IPS DF 6.9 (cell line): Measurements from ENCODE around the gene PTOV1.
"Not testable (repeated sequence)": the region's sequence is repeated elsewhere in the genome, so short reads cannot be mapped to it uniquely, and the experiment has no call there.

Source experiments
- DNase-seq: peaks from one replicate; pipeline ENCODE4 v3.0.0-alpha.2; 2013; ENCODE audit warnings: low read depth, low spot score
- H3K27ac ChIP-seq: one replicate; pipeline ENCODE4 v1.5.1; 2013; ENCODE audit warnings: low read length, control low read depth
- H3K27me3 ChIP-seq: 2 replicates; pipeline ENCODE4 v1.6.1; 2013; ENCODE audit warnings: mild to moderate bottlenecking, low read length; ENCODE audit not compliant: control insufficient read depth, insufficient read depth
- H3K36me3 ChIP-seq: 2 replicates; pipeline ENCODE4 v1.6.1; 2013; ENCODE audit warnings: low read length; ENCODE audit not compliant: control insufficient read depth, insufficient read depth
- H3K4me1 ChIP-seq: 2 replicates; pipeline ENCODE4 v1.6.1; 2013; ENCODE audit warnings: low read length; ENCODE audit not compliant: control insufficient read depth, insufficient read depth
- H3K4me3 ChIP-seq: 2 replicates; pipeline ENCODE4 v1.5.1; 2013; ENCODE audit warnings: mild to moderate bottlenecking, low read length
- H3K9me3 ChIP-seq: 2 replicates; pipeline ENCODE4 v1.6.1; 2013; ENCODE audit warnings: low read length, inconsistent platforms; ENCODE audit not compliant: control insufficient read depth, insufficient read depth
- WGBS: extraction: QIAGEN DNeasy Blood & Tissue Kit; methylation state at CpG from one replicate; pipeline ENCODE4 v1.1.7; 2013; ENCODE audit warnings: mixed read lengths, missing lambda C conversion rate; ENCODE audit not compliant: insufficient read length, insufficient coverage; 5-methylcytosine and 5-hydroxymethylcytosine counted together

PTOV1 gene

GRCh38 chr19:49818649-49819370 lies 32.1 kb upstream of the PTOV1 start:
- no peaks in the 10 kb centered on the region for H3K9me3 ChIP-seq
- no CpG with 5 or more reads among the region's 16 CpGs for WGBS
- DNase-seq = no peak

GRCh38 chr19:49819452-49820115 lies 31.4 kb upstream of the PTOV1 start:
- H3K27me3 ChIP-seq, H3K27ac ChIP-seq, H3K4me3 ChIP-seq, H3K4me1 ChIP-seq, DNase-seq, H3K36me3 ChIP-seq, H3K9me3 ChIP-seq: not testable (repeated sequence)
- no CpG with 5 or more reads among the region's 7 CpGs for WGBS

More at GRCh38 chr19:49818649-49819370, 32.1 kb upstream of the PTOV1 start:
- Histone ChIP-seq H3K4me1 (0 out of 2 replicates have a peak, but pooled peaks cover 1% of the 10 kb centered on the region), H3K4me3 (peak overlapping the region; percentile 71; the same call in 1 of the 2 replicates), H3K27me3 (no peaks in the 10 kb centered on the region), H3K27ac (no peak overlapping the region), H3K36me3 (no peaks in the 10 kb centered on the region; the same call in 1 of the 2 replicates)

- H3K9me3 ChIP-seq = no peaks in the 10 kb centered on the region
- no peaks in the 10 kb centered on the region for H3K27me3 ChIP-seq
- DNase-seq = no peak
- no peaks in the 10 kb centered on the region; the same call in 1 of the 2 replicates for H3K36me3 ChIP-seq
- 0 out of 2 replicates have a peak, but pooled peaks cover 1% of the 10 kb centered on the region for H3K4me1 ChIP-seq
- H3K4me3 ChIP-seq = no peak overlapping the region
- no peak overlapping the region for H3K27ac ChIP-seq
- no CpG with 5 or more reads among the region's 10 CpGs for WGBS
These were observed 30.8 kb upstream of the PTOV1 start for GRCh38 chr19:49820125-49820524.

GRCh38 chr19:49823472-49823871 lies 27.5 kb upstream of the PTOV1 start:
- Histone ChIP-seq H3K4me1 (0 out of 2 replicates have a peak, but pooled peaks cover 1% of the 10 kb centered on the region), H3K27me3 (no peaks in the 10 kb centered on the region), H3K27ac (no peak overlapping the region), H3K36me3 (no peaks in the 10 kb centered on the region; the same call in 1 of the 2 replicates), H3K4me3 (no peak overlapping the region), H3K9me3 (no peaks in the 10 kb centered on the region)
- no peak for DNase-seq
- WGBS = no CpG with 5 or more reads among the region's 12 CpGs

- no peaks in the 10 kb centered on the region; the same call in 1 of the 2 replicates for H3K36me3 ChIP-seq
- no peaks in the 10 kb centered on the region for H3K4me1 ChIP-seq
- H3K9me3 ChIP-seq = no peaks in the 10 kb centered on the region
- no peaks in the 10 kb centered on the region for H3K27me3 ChIP-seq
- no CpG with 5 or more reads among the region's 6 CpGs for WGBS
- H3K27ac ChIP-seq = no peak overlapping the region
- H3K4me3 ChIP-seq = no peak overlapping the region
- DNase-seq = no peak
These were observed 26.3 kb upstream of the PTOV1 start for GRCh38 chr19:49824662-49825061.

GRCh38 chr19:49827034-49827433 lies 23.9 kb upstream of the PTOV1 start:
- Histone ChIP-seq H3K36me3 (peaks cover 4% of the 10 kb centered on the region), H3K27me3 (no peaks in the 10 kb centered on the region), H3K27ac (no peak overlapping the region), H3K9me3 (no peaks in the 10 kb centered on the region), H3K4me3 (no peak overlapping the region), H3K4me1 (no peaks in the 10 kb centered on the region)
- WGBS = no CpG with 5 or more reads among the region's 14 CpGs
- no peak for DNase-seq

- Histone ChIP-seq H3K36me3 (peaks cover 9% of the 10 kb centered on the region), H3K4me1 (no peaks in the 10 kb centered on the region), H3K4me3 (no peak overlapping the region), H3K27ac (no peak overlapping the region), H3K27me3 (no peaks in the 10 kb centered on the region), H3K9me3 (no peaks in the 10 kb centered on the region)
- no CpG with 5 or more reads among the region's 8 CpGs for WGBS
- no peak for DNase-seq
These were observed 21.8 kb upstream of the PTOV1 start for GRCh38 chr19:49829200-49829599.

- Histone ChIP-seq H3K4me3 (no peak overlapping the region), H3K9me3 (no peaks in the 10 kb centered on the region), H3K36me3 (peaks cover 9% of the 10 kb centered on the region), H3K4me1 (no peaks in the 10 kb centered on the region), H3K27ac (no peak overlapping the region), H3K27me3 (no peaks in the 10 kb centered on the region)
- WGBS = no CpG with 5 or more reads among the region's 18 CpGs
- no peak for DNase-seq
These were observed 21.2 kb upstream of the PTOV1 start for GRCh38 chr19:49829721-49830120.

GRCh38 chr19:49830766-49831165 lies 20.2 kb upstream of the PTOV1 start:
- DNase-seq = no peak
- no peaks in the 10 kb centered on the region for H3K9me3 ChIP-seq
- WGBS = no CpG with 5 or more reads among the region's 12 CpGs
- peaks cover 11% of the 10 kb centered on the region for H3K36me3 ChIP-seq
- no peak overlapping the region for H3K27ac ChIP-seq
- no peaks in the 10 kb centered on the region for H3K27me3 ChIP-seq
- no peak overlapping the region for H3K4me3 ChIP-seq
- H3K4me1 ChIP-seq = no peaks in the 10 kb centered on the region

- no peak for DNase-seq
- Histone ChIP-seq H3K9me3 (no peaks in the 10 kb centered on the region), H3K36me3 (peaks cover 11% of the 10 kb centered on the region), H3K27me3 (no peaks in the 10 kb centered on the region), H3K4me3 (no peak overlapping the region), H3K27ac (no peak overlapping the region), H3K4me1 (no peaks in the 10 kb centered on the region)
- no CpG with 5 or more reads among the region's 8 CpGs for WGBS
These were observed 19.4 kb upstream of the PTOV1 start for GRCh38 chr19:49831592-49831991.
